Right kidney (tissue), 1 donor: Measurements from ENCODE around the gene BCL11A.
A peak's percentile ranks its signal among the peaks of the same experiment; 100 is the strongest.

Source experiments
- DNase-seq: peaks from one replicate; pipeline ENCODE4 v3.0.0-alpha.2; 2016

The BCL11A gene

GRCh38 chr2:60408811-60409530, 144.5 kb downstream of the BCL11A start:
- no peak for DNase-seq

GRCh38 chr2:60408207-60408606, 145.2 kb downstream of the BCL11A start:
- DNase-seq: no peak

GRCh38 chr2:60407398-60407797, 146.1 kb downstream of the BCL11A start:
- DNase-seq: no peak

DNA sequence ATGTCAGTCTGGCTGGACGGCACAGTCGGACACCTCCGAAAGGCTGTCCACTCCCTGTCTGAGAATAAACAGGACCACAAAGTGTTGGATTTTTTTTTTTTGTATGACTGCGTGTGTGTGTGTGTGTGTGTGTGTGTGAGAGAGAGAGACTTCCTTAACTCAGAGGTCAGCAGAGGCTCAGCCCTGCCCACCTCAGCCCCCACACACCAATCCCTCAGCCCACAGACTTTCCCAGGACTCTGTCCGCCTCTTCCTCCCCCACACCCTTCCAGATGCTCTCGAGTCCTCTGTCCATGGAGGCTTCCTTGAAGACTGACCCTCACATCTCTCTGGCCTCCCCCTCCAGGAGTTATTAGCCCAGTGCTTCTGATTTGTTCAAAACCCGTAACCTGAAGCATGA, 147.3 kb downstream of the BCL11A start:
- peak; percentile 55 for DNase-seq

DNA sequence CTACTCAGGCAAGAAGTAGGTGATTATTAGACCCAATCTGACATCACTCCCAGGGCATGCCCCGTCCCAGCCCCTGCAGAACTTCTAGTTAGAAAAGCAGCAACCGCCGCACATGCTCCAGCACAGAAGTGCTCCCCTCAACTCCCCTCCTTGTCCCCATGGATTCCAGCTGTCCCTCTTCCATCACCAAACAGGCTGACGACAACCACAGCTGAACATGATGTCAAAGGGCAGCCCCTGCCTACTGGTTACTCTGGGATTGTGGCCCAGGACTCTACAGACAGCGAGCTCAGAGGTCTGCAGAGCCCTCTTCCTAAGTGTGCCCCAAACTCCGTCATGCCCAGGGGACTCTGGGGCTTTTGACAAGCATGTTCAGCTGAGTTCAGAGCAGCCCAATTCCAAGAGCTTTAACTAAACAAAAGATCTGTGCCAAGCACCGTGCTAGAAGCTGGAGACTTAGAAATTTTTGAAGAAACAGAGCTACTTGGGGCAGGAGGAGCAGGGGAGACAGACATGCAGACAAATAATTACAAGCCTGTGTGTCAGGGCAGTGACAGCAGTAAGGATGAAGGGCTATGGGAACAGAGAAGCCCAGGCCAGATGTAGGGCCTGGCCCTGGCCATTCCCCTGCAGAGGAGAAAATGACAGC, 148.1 kb downstream of the BCL11A start:
- no peak for DNase-seq
